Measurements from ENCODE around the gene PIP4K2A. TPM values are rescaled to one million over a fixed set of nuclear protein-coding genes. Genes with fewer than 3 reads are reported as not detected.

The PIP4K2A gene
- total and polyA plus RNA-seq, 2 of the 8 experiments (the other 6 are each of a cell fraction or from before 2014, with no cell fraction given) = 19.0 to 60.9 TPM

DNA sequence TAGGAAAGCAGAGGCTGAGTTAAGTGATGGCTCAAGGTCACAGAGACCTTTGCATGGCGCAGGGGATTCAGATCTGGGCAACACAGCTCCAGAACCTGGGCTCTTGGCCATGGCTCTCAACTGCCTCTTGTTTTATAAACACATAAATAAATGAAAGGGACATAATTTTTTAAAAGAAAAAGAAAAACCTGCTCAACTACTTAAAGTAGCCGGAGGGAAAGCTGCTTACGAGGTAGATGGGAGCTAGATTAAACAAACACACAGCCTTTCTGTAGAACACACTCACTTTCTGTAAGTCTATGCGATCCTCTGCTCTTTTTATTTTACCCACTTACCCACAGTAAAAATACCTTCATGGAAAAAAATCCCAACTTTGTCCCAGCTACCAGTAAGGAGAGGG, 81.3 kb downstream of the PIP4K2A start:
- H3K79me2 ChIP-seq (ENCODE audit: control insufficient read depth in 1 of 2, insufficient read depth in 2 of 2, low read length in 2 of 2) = peaks cover 0 to 97% of the 10 kb centered on the region in 2 experiments; a peak in 3 of 4 replicates
- WGBS, 2 experiments (ENCODE audit: extremely low coverage in 1 of 2, insufficient coverage in 1 of 2, insufficient read length in 1 of 2, insufficient replicate concordance in 2 of 2, low coverage in 1 of 2, low lambda C conversion rate in 2 of 2, missing lambda C conversion rate in 1 of 2) = 95% methylated on average over 4 of the region's 4 CpGs; no CpG with 5 or more reads in 1 of the 2 experiments

More for the DNA sequence above, 81.3 kb downstream of the PIP4K2A start:
- Histone ChIP-seq H3K4me3 (ENCODE audit: extremely low read depth in 1 of 4, insufficient read depth in 2 of 4, low read depth in 3 of 4, low read length in 4 of 4) (no peak overlapping the region), H3K4me2 (ENCODE audit: insufficient read depth in 1 of 2, low read depth in 2 of 2, low read length in 2 of 2) (no peak overlapping the region), H4K5ac (ENCODE audit: insufficient read length, low read depth, low read length) (no peak overlapping the region), H3K27ac (ENCODE audit: low read depth, low read length) (no peak overlapping the region), H2AFZ (ENCODE audit: low read length) (no peak overlapping the region), H2BK5ac (ENCODE audit: low read depth, low read length) (no peak overlapping the region), H3K36me3 (ENCODE audit: control insufficient read depth in 2 of 4, insufficient read depth in 4 of 4, low read length in 3 of 4) (no peaks in the 10 kb centered on the region), H3K4me1 (replicated peaks in 1 of 4; ENCODE audit: control insufficient read depth in 3 of 4, insufficient read depth in 4 of 4, low read length in 3 of 4) (peaks cover 3 to 12% (median 5%) of the 10 kb centered on the region in 4 experiments; a peak in 4 of 7 replicates), H3K23me2 (ENCODE audit: low read depth, low read length) (no peaks in the 10 kb centered on the region), H3K23ac (ENCODE audit: insufficient read length) (no peak overlapping the region), H2BK15ac (ENCODE audit: low read length) (no peak overlapping the region), H4K20me1 (replicated peaks in 1 of 2; ENCODE audit: control insufficient read depth in 1 of 2, insufficient read depth in 2 of 2, low read length in 2 of 2) (peaks cover 2 to 3% of the 10 kb centered on the region in 2 experiments), H3K56ac (replicated peaks; ENCODE audit: insufficient read length, low read depth, low read length) (no peak overlapping the region), H3K18ac (ENCODE audit: extremely low read depth, low read length) (no peak overlapping the region), H4K91ac (replicated peaks; ENCODE audit: insufficient read length, low read length) (no peak overlapping the region), H3K9ac (replicated peaks in 1 of 4; ENCODE audit: extremely low read depth in 1 of 4, low read depth in 3 of 4, low read length in 3 of 4) (no peak overlapping the region), H3K4ac (replicated peaks; ENCODE audit: insufficient read length, low read depth, low read length) (no peak overlapping the region), H3K79me1 (ENCODE audit: low read depth, low read length) (peaks cover 22% of the 10 kb centered on the region), H3K9me3 (ENCODE audit: insufficient read depth in 2 of 2, low read depth in 1 of 2, low read length in 1 of 2) (no peaks in the 10 kb centered on the region), H2AK5ac (ENCODE audit: low read depth, low read length) (no peak overlapping the region), H3K14ac (ENCODE audit: insufficient read length) (no peak overlapping the region), H2BK20ac (ENCODE audit: low read length) (no peak overlapping the region), H2BK120ac (replicated peaks; ENCODE audit: low read depth, low read length) (no peak overlapping the region), H3K27me3 (replicated peaks in 1 of 4; ENCODE audit: control insufficient read depth in 3 of 4, extremely low read depth in 1 of 4, insufficient read depth in 3 of 4, low read length in 3 of 4) (no peaks in the 10 kb centered on the region), H4K8ac (ENCODE audit: extremely low read depth, insufficient read depth, low read length) (no peak overlapping the region), H2BK12ac (ENCODE audit: low read depth, low read length) (no peak overlapping the region)
- FAIRE-seq (no peak), DNase-seq (ENCODE audit: low read depth in 1 of 2, low spot score in 2 of 2) (no peak)
- TF ChIP-seq YY1 (IDR thresholded peaks at IDR 0.05; ENCODE audit: low read depth, low read length) (no peak), SUZ12 (IDR thresholded peaks at IDR 0.05; ENCODE audit: low read length) (no peak), RFX5 (IDR thresholded peaks at IDR 0.05; ENCODE audit: borderline replicate concordance, low read depth, low read length) (no peak), HDAC2 (IDR thresholded peaks at IDR 0.05; ENCODE audit: borderline replicate concordance in 1 of 2, low read depth in 2 of 2, low read length in 2 of 2) (no peak), SIX5 (IDR thresholded peaks at IDR 0.05; ENCODE audit: low read depth, low read length) (no peak), CBX8 (IDR thresholded peaks at IDR 0.05; ENCODE audit: borderline replicate concordance, low read depth, low read length) (no peak), ZNF274 (IDR thresholded peaks at IDR 0.05; ENCODE audit: borderline replicate concordance, extremely low read depth, low read length) (no peak)
- POLR2A ChIA-PET (ENCODE audit: partially characterized antibody) = no interaction called here
- CTCF ChIA-PET (ENCODE audit: partially characterized antibody) = no interaction called here

Data from H1 (cell line).